Type B pancreatic cell (in vitro differentiated cells): Measurements from ENCODE around the gene PRKN. TPM values are rescaled to one million over a fixed set of nuclear protein-coding genes. Genes with fewer than 3 reads are reported as not detected.

Experiments
- DNase-seq: peaks from one replicate; pipeline ENCODE4 v3.0.0; 2021; ENCODE audit warnings: mixed read lengths; ENCODE audit not compliant: unreplicated experiment; ENCODE audit errors: extremely low spot score
- H3K27ac Mint-ChIP-seq: 2 replicates; pipeline ENCODE4 v1.8.0; 2021; ENCODE audit warnings: mild to moderate bottlenecking, mixed read lengths
- H3K27me3 Mint-ChIP-seq: 2 replicates; pipeline ENCODE4 v1.8.0; 2021; ENCODE audit warnings: mixed read lengths
- H3K36me3 Mint-ChIP-seq: 2 replicates; pipeline ENCODE4 v1.8.0; 2021; ENCODE audit warnings: mixed read lengths
- H3K4me1 Mint-ChIP-seq: one replicate; pipeline ENCODE4 v1.8.0; 2021; ENCODE audit warnings: mixed read lengths; ENCODE audit not compliant: unreplicated experiment
- H3K4me3 Mint-ChIP-seq: 2 replicates; pipeline ENCODE4 v1.8.0; 2021; ENCODE audit warnings: mild to moderate bottlenecking, mixed read lengths
- H3K9me3 Mint-ChIP-seq: 2 replicates; pipeline ENCODE4 v1.8.0; 2021; ENCODE audit warnings: mixed read lengths
- total RNA-seq: library from RNA; stranded (reverse); gene quantifications from 2 replicates; pipeline ENCODE4 v1.2.1, GENCODE V29; 2021; ENCODE audit warnings: low replicate concordance
- TF ChIP-seq, protein P1 (sequence below): fragments of 200-600 bp; sonication (generic); conservative IDR thresholded peaks from 2 replicates; pipeline ENCODE4 v1.5.0; 2021; ENCODE audit warnings: antibody characterized with exemption, mild to moderate bottlenecking

Gene PRKN
- total RNA-seq, 1 donor from 2014 or later: 6.2 TPM

DNA sequence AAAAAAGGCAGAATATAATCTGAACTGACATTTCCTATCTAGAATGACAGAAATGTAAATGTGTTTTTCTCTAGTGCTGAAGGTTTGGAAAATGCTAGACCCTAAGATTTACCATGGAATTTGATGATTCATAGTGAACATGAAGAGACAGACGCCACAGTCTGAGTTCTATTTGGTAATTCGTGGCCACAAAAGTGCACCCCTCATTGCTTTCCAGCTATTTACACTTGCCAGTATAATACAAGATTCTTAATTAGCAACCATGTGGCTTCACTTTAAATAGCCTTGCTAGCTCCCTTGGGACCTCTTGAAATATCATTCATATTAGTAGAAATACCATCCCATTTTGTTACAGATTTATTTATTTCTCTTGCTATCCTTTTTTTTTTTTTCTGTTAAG lies 636.8 kb downstream of the PRKN start:
- TF ChIP-seq, protein P1, sequence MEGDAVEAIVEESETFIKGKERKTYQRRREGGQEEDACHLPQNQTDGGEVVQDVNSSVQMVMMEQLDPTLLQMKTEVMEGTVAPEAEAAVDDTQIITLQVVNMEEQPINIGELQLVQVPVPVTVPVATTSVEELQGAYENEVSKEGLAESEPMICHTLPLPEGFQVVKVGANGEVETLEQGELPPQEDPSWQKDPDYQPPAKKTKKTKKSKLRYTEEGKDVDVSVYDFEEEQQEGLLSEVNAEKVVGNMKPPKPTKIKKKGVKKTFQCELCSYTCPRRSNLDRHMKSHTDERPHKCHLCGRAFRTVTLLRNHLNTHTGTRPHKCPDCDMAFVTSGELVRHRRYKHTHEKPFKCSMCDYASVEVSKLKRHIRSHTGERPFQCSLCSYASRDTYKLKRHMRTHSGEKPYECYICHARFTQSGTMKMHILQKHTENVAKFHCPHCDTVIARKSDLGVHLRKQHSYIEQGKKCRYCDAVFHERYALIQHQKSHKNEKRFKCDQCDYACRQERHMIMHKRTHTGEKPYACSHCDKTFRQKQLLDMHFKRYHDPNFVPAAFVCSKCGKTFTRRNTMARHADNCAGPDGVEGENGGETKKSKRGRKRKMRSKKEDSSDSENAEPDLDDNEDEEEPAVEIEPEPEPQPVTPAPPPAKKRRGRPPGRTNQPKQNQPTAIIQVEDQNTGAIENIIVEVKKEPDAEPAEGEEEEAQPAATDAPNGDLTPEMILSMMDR: no peak
- H3K4me1 Mint-ChIP-seq: no peaks in the 10 kb centered on the region
- no peak overlapping the region for H3K27ac Mint-ChIP-seq
- H3K36me3 Mint-ChIP-seq: no peaks in the 10 kb centered on the region
- no peak for DNase-seq
- H3K4me3 Mint-ChIP-seq: no peak overlapping the region
- no peaks in the 10 kb centered on the region for H3K27me3 Mint-ChIP-seq
- H3K9me3 Mint-ChIP-seq: no peaks in the 10 kb centered on the region

DNA sequence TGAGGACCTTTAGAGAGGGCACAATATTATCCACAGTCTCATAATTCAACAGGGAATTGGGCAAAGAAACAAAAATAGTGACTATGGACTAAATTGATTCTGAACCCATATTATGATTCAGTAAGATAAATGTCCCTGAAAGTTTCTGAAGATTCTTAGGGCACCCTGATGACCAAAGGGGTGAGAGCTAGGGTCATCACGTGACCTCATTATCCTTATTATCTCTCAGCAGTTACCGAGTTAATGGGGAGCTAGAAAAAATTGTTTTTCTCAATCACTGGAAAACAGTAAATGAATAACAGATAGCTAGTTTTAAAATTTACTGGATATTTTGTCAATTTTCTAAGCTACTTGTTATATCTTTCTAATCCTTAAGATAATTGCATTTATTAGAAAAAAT lies 639.5 kb downstream of the PRKN start:
- DNase-seq: no peak
- no peaks in the 10 kb centered on the region for H3K4me1 Mint-ChIP-seq
- no peaks in the 10 kb centered on the region for H3K27me3 Mint-ChIP-seq
- TF ChIP-seq, protein P1: no peak
- H3K36me3 Mint-ChIP-seq: no peaks in the 10 kb centered on the region
- H3K27ac Mint-ChIP-seq: no peak overlapping the region
- H3K9me3 Mint-ChIP-seq: no peaks in the 10 kb centered on the region
- H3K4me3 Mint-ChIP-seq: no peak overlapping the region

DNA sequence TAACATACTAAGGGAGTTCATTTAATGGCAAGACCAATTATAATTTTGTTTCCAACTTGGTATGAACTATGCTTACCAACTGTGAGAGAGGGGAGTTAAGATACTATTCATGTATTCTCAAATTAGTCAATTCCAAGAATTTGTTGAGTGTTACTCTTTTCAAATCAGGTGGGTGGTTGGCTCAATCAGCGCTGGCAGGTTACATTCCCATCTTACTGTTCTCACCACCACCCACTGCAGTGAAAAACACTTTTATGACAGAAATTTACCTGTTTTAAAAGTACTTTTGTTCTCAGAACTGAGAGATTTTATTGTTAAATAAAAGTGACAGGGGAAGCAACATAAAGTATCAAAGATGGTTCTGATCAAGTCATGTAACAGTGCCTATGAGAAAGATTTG lies 642.0 kb downstream of the PRKN start:
- Mint-ChIP-seq H3K36me3 (no peaks in the 10 kb centered on the region), H3K9me3 (peaks cover 5% of the 10 kb centered on the region), H3K27me3 (no peaks in the 10 kb centered on the region), H3K27ac (no peak overlapping the region), H3K4me3 (no peak overlapping the region), H3K4me1 (no peaks in the 10 kb centered on the region)
- TF ChIP-seq, protein P1: no peak
- DNase-seq: no peak

DNA sequence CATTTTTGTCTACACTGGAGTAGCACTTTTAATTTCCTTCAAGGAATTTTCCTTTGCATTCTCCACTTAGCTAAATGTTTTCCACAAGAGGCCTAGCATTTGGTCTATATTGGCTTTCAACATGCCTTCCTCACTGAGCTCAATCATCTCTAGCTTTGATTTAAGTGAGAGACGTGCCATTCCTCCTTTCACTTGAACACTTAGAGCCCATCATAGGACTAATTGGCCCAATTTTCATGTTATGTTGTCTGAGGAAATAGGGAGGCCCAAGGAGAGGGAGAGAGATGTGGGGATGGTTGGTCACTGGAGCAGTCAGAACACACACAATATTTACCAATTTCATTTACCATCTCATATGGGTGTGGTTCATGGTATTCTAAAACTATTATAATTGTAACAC lies 645.0 kb downstream of the PRKN start:
- TF ChIP-seq, protein P1: no peak
- Mint-ChIP-seq H3K27me3 (no peaks in the 10 kb centered on the region), H3K27ac (no peak overlapping the region), H3K36me3 (no peaks in the 10 kb centered on the region), H3K9me3 (peaks cover 5% of the 10 kb centered on the region), H3K4me3 (no peak overlapping the region), H3K4me1 (no peaks in the 10 kb centered on the region)
- no peak for DNase-seq

DNA sequence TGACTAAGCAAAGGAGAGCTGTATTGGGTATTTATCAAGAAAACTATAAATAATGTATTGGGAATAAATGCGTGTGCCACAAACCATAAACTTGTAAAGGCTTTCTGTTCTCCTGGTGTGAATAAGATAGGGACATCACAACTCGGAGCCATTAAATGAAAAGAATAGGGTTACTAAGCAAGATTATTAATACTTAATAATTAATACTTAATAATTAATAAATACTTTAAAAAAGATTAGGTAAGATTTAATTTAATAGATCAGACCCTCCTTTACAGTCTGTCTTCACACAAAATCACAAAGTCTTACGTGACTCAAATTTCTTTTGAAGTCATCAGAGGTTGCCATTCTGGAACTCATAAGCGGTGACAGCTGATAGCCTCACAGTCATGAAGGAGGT lies 648.9 kb downstream of the PRKN start:
- Mint-ChIP-seq H3K27ac (no peak overlapping the region), H3K4me3 (no peak overlapping the region), H3K4me1 (no peaks in the 10 kb centered on the region), H3K27me3 (no peaks in the 10 kb centered on the region), H3K9me3 (peaks cover 5% of the 10 kb centered on the region), H3K36me3 (no peaks in the 10 kb centered on the region)
- TF ChIP-seq, protein P1: no peak
- no peak for DNase-seq

DNA sequence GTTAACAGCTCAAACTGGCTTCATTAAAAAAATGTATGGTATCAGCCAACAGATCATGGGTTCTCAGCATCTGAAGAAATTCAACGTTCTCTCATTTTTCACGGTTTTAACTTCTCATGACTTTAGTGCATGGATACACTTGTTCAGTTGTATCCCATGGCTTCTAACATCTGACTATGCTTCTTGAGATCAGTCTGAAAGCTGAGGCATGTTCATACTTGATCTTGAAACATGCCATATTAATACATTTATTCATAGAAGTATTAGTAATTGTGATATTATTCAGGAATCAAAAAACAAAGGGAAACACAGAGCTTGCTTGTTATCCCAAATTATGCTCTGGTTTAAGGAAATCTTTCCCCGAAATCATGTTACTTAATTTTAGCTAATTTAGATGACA lies 649.4 kb downstream of the PRKN start:
- Mint-ChIP-seq H3K9me3 (peaks cover 5% of the 10 kb centered on the region), H3K4me1 (no peaks in the 10 kb centered on the region), H3K27me3 (no peaks in the 10 kb centered on the region), H3K36me3 (no peaks in the 10 kb centered on the region), H3K4me3 (no peak overlapping the region), H3K27ac (no peak overlapping the region)
- TF ChIP-seq, protein P1: no peak
- no peak for DNase-seq
